ENCODE measurements around the gene ADD3. TPM values are rescaled to one million over a fixed set of nuclear protein-coding genes. Genes with fewer than 3 reads are reported as not detected.

The ADD3 gene
- total and polyA plus RNA-seq, 2 of the 13 experiments (the other 11 are each of a cell fraction or from before 2014, with no cell fraction given): 44.7 to 57.5 TPM

DNA sequence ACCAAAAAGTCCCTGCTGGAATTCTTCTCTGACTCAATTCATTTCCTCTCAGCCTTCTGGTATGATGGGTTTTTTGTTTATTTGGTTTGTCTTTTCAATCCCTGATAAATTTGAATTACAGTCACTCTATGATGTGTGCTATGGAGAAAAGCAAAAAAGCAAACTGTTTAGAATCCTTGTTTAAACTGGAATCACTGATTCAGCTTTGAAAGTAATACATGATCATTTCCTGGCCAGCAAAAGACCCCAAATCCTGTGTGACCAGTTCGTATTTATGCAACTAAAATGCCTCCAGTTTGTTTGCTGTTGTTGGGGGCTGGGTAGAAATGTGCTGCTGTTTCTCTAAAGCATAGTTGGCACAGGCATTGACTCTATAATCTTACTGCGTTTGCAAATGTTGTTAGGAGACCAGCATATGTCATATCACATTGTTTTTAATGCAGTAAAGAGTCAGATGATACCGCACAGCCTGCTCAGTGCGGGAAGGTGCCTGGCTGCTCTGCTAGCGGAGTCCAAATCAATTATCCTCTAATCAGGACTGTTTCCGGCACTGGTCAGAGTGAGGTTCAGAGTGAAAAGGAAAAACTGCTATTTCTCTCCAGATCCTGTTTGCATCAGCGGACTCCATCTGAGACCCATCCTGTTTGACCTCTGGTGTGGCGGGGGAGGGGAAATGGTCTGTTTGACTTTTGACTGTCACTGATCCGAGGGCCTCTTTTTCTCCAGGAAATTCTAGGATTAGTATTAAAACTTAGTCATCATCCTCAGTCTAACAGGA is 40.6 kb upstream of the ADD3 start (continued):
- TF ChIP-seq ZNF17 (CRISPR knock-in tag; IDR thresholded peaks at IDR 0.05) (no peak), MTF2 (CRISPR knock-in tag; IDR thresholded peaks at IDR 0.05; ENCODE audit: borderline replicate concordance) (no peak), TEAD3 (CRISPR knock-in tag; optimal IDR thresholded peaks at IDR 0.05; ENCODE audit: borderline replicate concordance) (peak; percentile 23), ZNF382 (CRISPR knock-in tag; IDR thresholded peaks at IDR 0.05; ENCODE audit: borderline replicate concordance) (no peak), KLF9 (CRISPR knock-in tag; IDR thresholded peaks at IDR 0.05; ENCODE audit: low read depth) (no peak), FOXK2 (IDR thresholded peaks at IDR 0.05) (no peak), NAIF1 (CRISPR knock-in tag; IDR thresholded peaks at IDR 0.05; ENCODE audit: borderline replicate concordance) (no peak), ZNF253 (CRISPR knock-in tag; IDR thresholded peaks at IDR 0.05; ENCODE audit: borderline replicate concordance) (no peak), ZNF205 (CRISPR knock-in tag; IDR thresholded peaks at IDR 0.05) (peak; percentile 68; the same call in 1 of the 2 replicates), SP140L (CRISPR knock-in tag; IDR thresholded peaks at IDR 0.05; ENCODE audit: borderline replicate concordance) (no peak)
- TF ChIP-seq, protein P1, sequence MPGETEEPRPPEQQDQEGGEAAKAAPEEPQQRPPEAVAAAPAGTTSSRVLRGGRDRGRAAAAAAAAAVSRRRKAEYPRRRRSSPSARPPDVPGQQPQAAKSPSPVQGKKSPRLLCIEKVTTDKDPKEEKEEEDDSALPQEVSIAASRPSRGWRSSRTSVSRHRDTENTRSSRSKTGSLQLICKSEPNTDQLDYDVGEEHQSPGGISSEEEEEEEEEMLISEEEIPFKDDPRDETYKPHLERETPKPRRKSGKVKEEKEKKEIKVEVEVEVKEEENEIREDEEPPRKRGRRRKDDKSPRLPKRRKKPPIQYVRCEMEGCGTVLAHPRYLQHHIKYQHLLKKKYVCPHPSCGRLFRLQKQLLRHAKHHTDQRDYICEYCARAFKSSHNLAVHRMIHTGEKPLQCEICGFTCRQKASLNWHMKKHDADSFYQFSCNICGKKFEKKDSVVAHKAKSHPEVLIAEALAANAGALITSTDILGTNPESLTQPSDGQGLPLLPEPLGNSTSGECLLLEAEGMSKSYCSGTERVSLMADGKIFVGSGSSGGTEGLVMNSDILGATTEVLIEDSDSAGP (CRISPR knock-in tag; IDR thresholded peaks at IDR 0.05; ENCODE audit: borderline replicate concordance): no peak
- TF ChIP-seq, protein P2, sequence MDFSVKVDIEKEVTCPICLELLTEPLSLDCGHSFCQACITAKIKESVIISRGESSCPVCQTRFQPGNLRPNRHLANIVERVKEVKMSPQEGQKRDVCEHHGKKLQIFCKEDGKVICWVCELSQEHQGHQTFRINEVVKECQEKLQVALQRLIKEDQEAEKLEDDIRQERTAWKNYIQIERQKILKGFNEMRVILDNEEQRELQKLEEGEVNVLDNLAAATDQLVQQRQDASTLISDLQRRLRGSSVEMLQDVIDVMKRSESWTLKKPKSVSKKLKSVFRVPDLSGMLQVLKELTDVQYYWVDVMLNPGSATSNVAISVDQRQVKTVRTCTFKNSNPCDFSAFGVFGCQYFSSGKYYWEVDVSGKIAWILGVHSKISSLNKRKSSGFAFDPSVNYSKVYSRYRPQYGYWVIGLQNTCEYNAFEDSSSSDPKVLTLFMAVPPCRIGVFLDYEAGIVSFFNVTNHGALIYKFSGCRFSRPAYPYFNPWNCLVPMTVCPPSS (IDR thresholded peaks at IDR 0.05): no peak
- TF ChIP-seq, protein P3, sequence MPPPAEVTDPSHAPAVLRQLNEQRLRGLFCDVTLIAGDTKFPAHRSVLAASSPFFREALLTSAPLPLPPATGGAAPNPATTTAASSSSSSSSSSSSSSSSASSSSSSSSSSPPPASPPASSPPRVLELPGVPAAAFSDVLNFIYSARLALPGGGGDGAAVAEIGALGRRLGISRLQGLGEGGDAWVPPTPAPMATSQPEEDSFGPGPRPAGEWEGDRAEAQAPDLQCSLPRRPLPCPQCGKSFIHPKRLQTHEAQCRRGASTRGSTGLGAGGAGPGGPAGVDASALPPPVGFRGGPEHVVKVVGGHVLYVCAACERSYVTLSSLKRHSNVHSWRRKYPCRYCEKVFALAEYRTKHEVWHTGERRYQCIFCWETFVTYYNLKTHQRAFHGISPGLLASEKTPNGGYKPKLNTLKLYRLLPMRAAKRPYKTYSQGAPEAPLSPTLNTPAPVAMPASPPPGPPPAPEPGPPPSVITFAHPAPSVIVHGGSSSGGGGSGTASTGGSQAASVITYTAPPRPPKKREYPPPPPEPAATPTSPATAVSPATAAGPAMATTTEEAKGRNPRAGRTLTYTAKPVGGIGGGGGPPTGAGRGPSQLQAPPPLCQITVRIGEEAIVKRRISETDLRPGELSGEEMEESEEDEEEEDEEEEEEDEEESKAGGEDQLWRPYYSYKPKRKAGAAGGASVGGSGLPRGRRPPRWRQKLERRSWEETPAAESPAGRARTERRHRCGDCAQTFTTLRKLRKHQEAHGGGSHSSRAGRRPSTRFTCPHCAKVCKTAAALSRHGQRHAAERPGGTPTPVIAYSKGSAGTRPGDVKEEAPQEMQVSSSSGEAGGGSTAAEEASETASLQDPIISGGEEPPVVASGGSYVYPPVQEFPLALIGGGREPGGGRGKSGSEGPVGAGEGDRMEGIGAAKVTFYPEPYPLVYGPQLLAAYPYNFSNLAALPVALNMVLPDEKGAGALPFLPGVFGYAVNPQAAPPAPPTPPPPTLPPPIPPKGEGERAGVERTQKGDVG (CRISPR knock-in tag; IDR thresholded peaks at IDR 0.05; ENCODE audit: borderline replicate concordance): no peak
- TF ChIP-seq, protein P4, sequence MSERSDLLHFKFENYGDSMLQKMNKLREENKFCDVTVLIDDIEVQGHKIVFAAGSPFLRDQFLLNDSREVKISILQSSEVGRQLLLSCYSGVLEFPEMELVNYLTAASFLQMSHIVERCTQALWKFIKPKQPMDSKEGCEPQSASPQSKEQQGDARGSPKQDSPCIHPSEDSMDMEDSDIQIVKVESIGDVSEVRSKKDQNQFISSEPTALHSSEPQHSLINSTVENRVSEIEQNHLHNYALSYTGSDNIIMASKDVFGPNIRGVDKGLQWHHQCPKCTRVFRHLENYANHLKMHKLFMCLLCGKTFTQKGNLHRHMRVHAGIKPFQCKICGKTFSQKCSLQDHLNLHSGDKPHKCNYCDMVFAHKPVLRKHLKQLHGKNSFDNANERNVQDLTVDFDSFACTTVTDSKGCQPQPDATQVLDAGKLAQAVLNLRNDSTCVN (CRISPR knock-in tag; IDR thresholded peaks at IDR 0.05; ENCODE audit: borderline replicate concordance): peak; percentile 61; the same call in 1 of the 2 replicates
- TF ChIP-seq, protein P5, sequence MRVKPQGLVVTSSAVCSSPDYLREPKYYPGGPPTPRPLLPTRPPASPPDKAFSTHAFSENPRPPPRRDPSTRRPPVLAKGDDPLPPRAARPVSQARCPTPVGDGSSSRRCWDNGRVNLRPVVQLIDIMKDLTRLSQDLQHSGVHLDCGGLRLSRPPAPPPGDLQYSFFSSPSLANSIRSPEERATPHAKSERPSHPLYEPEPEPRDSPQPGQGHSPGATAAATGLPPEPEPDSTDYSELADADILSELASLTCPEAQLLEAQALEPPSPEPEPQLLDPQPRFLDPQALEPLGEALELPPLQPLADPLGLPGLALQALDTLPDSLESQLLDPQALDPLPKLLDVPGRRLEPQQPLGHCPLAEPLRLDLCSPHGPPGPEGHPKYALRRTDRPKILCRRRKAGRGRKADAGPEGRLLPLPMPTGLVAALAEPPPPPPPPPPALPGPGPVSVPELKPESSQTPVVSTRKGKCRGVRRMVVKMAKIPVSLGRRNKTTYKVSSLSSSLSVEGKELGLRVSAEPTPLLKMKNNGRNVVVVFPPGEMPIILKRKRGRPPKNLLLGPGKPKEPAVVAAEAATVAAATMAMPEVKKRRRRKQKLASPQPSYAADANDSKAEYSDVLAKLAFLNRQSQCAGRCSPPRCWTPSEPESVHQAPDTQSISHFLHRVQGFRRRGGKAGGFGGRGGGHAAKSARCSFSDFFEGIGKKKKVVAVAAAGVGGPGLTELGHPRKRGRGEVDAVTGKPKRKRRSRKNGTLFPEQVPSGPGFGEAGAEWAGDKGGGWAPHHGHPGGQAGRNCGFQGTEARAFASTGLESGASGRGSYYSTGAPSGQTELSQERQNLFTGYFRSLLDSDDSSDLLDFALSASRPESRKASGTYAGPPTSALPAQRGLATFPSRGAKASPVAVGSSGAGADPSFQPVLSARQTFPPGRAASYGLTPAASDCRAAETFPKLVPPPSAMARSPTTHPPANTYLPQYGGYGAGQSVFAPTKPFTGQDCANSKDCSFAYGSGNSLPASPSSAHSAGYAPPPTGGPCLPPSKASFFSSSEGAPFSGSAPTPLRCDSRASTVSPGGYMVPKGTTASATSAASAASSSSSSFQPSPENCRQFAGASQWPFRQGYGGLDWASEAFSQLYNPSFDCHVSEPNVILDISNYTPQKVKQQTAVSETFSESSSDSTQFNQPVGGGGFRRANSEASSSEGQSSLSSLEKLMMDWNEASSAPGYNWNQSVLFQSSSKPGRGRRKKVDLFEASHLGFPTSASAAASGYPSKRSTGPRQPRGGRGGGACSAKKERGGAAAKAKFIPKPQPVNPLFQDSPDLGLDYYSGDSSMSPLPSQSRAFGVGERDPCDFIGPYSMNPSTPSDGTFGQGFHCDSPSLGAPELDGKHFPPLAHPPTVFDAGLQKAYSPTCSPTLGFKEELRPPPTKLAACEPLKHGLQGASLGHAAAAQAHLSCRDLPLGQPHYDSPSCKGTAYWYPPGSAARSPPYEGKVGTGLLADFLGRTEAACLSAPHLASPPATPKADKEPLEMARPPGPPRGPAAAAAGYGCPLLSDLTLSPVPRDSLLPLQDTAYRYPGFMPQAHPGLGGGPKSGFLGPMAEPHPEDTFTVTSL (CRISPR knock-in tag; IDR thresholded peaks at IDR 0.05; ENCODE audit: borderline replicate concordance): no peak; the same call in 1 of the 2 replicates

Data from HepG2 (cell line).